ENCODE data around the gene DPT. TPM values are rescaled to one million over a fixed set of nuclear protein-coding genes. Genes with fewer than 3 reads are reported as not detected.

The DPT gene
- total RNA-seq, 1 experiment from 2014 or later: not detected

DNA sequence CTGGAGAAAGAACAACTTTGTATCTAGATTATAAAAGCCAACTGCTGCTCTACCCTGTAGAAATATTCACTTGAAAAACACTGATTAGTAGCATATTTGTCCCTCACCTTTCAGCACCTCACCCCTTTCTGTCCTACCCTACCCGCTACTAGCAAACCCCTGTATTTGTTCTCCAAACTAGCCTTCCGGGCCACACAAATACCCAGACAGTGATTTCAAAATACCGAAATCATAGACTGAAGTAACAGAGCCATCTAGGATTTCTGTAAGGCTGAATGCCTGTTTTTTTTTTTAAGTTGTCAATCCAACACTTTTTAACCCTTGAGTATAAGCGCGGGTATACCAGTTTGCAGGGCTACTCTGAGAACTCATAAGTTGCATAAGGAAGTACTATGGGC is 398 bp upstream of the DPT start:
- no peaks in the 10 kb centered on the region for H3K4me1 ChIP-seq (replicated peaks; ENCODE audit: insufficient read depth)
- no peak for DNase-seq
- no peaks in the 10 kb centered on the region for H3K79me2 ChIP-seq (ENCODE audit: low read depth)
- no peak overlapping the region for H3K4me3 ChIP-seq
- H3K36me3 ChIP-seq (ENCODE audit: low read depth): no peaks in the 10 kb centered on the region
- H4K20me1 ChIP-seq (ENCODE audit: insufficient read depth): no peaks in the 10 kb centered on the region
- ChIA-PET POLR2A (ENCODE audit: unreplicated experiment) (no interaction called here), CTCF (no interaction called here)
- no peak for TF ChIP-seq EZH2 (IDR thresholded peaks at IDR 0.05; ENCODE audit: low read depth)
- TF ChIP-seq, protein P1, sequence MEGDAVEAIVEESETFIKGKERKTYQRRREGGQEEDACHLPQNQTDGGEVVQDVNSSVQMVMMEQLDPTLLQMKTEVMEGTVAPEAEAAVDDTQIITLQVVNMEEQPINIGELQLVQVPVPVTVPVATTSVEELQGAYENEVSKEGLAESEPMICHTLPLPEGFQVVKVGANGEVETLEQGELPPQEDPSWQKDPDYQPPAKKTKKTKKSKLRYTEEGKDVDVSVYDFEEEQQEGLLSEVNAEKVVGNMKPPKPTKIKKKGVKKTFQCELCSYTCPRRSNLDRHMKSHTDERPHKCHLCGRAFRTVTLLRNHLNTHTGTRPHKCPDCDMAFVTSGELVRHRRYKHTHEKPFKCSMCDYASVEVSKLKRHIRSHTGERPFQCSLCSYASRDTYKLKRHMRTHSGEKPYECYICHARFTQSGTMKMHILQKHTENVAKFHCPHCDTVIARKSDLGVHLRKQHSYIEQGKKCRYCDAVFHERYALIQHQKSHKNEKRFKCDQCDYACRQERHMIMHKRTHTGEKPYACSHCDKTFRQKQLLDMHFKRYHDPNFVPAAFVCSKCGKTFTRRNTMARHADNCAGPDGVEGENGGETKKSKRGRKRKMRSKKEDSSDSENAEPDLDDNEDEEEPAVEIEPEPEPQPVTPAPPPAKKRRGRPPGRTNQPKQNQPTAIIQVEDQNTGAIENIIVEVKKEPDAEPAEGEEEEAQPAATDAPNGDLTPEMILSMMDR (conservative IDR thresholded peaks at IDR 0.05): no peak
- H3K9me3 ChIP-seq (ENCODE audit: insufficient read depth, low read depth): peaks cover 5% of the 10 kb centered on the region; the same call in 1 of the 2 replicates
- H3K27me3 ChIP-seq (ENCODE audit: insufficient read depth, low read depth): no peaks in the 10 kb centered on the region
- H2AFZ ChIP-seq: no peak overlapping the region
- no peak overlapping the region for H3K4me2 ChIP-seq
- no TSS peak for BruUV-seq (replicated peaks)
- H3F3A ChIP-seq (ENCODE audit: insufficient read depth, low read depth): no peaks in the 10 kb centered on the region
- no peaks in the 10 kb centered on the region for H3K9me2 ChIP-seq (ENCODE audit: insufficient read depth)
- no peak overlapping the region for H3K27ac ChIP-seq
- intact Hi-C loops (cut with micrococcal nuclease; ENCODE audit: unreplicated experiment): no loop called here

DNA sequence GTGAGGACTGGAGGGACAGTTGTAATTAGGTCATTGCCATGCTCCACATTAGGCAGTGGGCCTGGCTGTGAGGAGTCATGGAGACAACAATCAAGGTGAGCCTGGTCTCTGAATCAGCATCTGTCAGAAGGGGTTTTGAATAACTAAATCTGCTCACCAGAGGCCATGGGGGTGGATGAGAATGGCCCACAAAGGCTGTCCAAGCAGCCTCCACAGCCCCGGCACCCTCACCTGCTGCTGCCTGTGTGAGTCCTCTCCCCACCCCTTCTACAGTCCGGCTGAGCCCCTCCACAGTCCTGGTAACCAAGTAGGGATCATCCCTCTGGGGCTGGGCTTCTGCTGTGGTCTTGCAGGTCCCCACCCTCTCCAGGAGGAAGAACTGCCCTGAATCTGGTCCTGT is 2.3 kb downstream of the DPT start:
- Histone ChIP-seq H4K20me1 (ENCODE audit: insufficient read depth) (no peaks in the 10 kb centered on the region), H3K4me2 (no peak overlapping the region), H3K79me2 (ENCODE audit: low read depth) (no peaks in the 10 kb centered on the region), H3K4me1 (replicated peaks; ENCODE audit: insufficient read depth) (no peaks in the 10 kb centered on the region), H2AFZ (no peak overlapping the region), H3F3A (ENCODE audit: insufficient read depth, low read depth) (no peaks in the 10 kb centered on the region), H3K9me3 (ENCODE audit: insufficient read depth, low read depth) (peaks cover 5% of the 10 kb centered on the region; the same call in 1 of the 2 replicates), H3K27me3 (ENCODE audit: insufficient read depth, low read depth) (no peaks in the 10 kb centered on the region), H3K36me3 (ENCODE audit: low read depth) (no peaks in the 10 kb centered on the region), H3K9me2 (ENCODE audit: insufficient read depth) (no peaks in the 10 kb centered on the region), H3K27ac (no peak overlapping the region), H3K4me3 (no peak overlapping the region)
- POLR2A ChIA-PET (ENCODE audit: unreplicated experiment): no interaction called here
- CTCF ChIA-PET: no interaction called here
- no peak for DNase-seq
- intact Hi-C loops (cut with micrococcal nuclease; ENCODE audit: unreplicated experiment): no loop called here
- TF ChIP-seq EZH2 (IDR thresholded peaks at IDR 0.05; ENCODE audit: low read depth): no peak
- TF ChIP-seq, protein P1 (conservative IDR thresholded peaks at IDR 0.05): no peak
- no TSS peak for BruUV-seq (replicated peaks)

DNA sequence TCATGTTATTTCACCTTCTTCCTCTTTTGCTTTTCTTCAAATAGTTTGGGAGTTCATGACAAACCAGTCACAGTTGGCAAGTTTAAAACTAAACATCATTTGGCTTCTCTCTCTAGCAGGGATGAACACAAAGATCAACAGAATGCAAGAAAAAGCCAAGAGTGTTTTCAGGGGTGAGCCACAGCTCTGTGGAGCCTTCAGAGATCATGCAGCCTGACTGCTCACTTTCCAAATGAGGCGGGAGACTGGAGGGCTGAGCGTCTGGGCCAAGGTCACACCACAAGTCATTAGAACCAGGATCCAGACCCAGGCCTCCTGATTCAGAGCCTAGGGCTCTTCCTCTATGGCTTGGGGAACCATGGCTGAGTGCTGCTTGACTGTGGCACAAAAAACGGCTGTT is 2.7 kb downstream of the DPT start:
- no peak overlapping the region for H2AFZ ChIP-seq
- no peaks in the 10 kb centered on the region for H3K9me2 ChIP-seq (ENCODE audit: insufficient read depth)
- H3K27me3 ChIP-seq (ENCODE audit: insufficient read depth, low read depth): no peaks in the 10 kb centered on the region
- no peak overlapping the region for H3K27ac ChIP-seq
- TF ChIP-seq, protein P1 (conservative IDR thresholded peaks at IDR 0.05): no peak
- TF ChIP-seq EZH2 (IDR thresholded peaks at IDR 0.05; ENCODE audit: low read depth): no peak
- H3F3A ChIP-seq (ENCODE audit: insufficient read depth, low read depth): no peaks in the 10 kb centered on the region
- H3K4me3 ChIP-seq: no peak overlapping the region
- H3K4me2 ChIP-seq: no peak overlapping the region
- H3K36me3 ChIP-seq (ENCODE audit: low read depth): no peaks in the 10 kb centered on the region
- no TSS peak for BruUV-seq (replicated peaks)
- H4K20me1 ChIP-seq (ENCODE audit: insufficient read depth): no peaks in the 10 kb centered on the region
- no peak for DNase-seq
- intact Hi-C loops (cut with micrococcal nuclease; ENCODE audit: unreplicated experiment): no loop called here
- no peaks in the 10 kb centered on the region for H3K79me2 ChIP-seq (ENCODE audit: low read depth)
- peaks cover 5% of the 10 kb centered on the region; the same call in 1 of the 2 replicates for H3K9me3 ChIP-seq (ENCODE audit: insufficient read depth, low read depth)
- CTCF ChIA-PET: no interaction called here
- no peaks in the 10 kb centered on the region for H3K4me1 ChIP-seq (replicated peaks; ENCODE audit: insufficient read depth)
- POLR2A ChIA-PET (ENCODE audit: unreplicated experiment): no interaction called here
